C4-2B (cell line): ENCODE data around the gene WDR3.

ENCODE experiments used
- H3K27ac ChIP-seq: fragments of 450-650 bp; 2 replicates; pipeline ENCODE4 v1.5.1; 2017
- CTCF ChIP-seq: fragments of 450-650 bp; conservative IDR thresholded peaks from 2 replicates; pipeline ENCODE4 v1.5.1; 2017; ENCODE audit warnings: mild to moderate bottlenecking
- ZFX ChIP-seq: fragments of 450-650 bp; IDR thresholded peaks from 2 replicates; pipeline ENCODE4 v1.6.1; 2017

The WDR3 gene

GRCh38 chr1:117933769-117934168 is 4.2 kb downstream of the WDR3 start:
- no peak for TF ChIP-seq ZFX
- no peak overlapping the region for H3K27ac ChIP-seq

- TF ChIP-seq CTCF (no peak), ZFX (no peak)
- H3K27ac ChIP-seq: no peak overlapping the region
These were observed 12.8 kb downstream of the WDR3 start for GRCh38 chr1:117942293-117942692.

DNA sequence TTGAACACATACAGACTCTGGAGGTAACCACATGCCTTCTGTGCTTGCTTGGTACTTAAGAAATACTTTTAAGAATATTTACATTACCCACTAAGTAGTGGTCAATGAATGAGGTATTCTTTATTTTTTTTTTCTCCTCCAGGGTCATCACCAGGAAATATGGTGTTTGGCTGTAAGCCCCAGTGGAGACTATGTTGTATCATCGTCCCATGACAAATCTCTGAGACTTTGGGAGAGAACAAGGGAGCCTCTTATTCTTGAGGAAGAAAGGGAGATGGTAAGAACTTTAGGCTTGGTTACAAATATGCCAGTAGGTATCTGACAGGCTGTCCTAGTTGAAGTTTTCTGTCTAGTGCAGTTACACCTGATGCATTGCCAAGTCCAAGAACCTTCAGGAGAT is 22.8 kb downstream of the WDR3 start:
- TF ChIP-seq CTCF (no peak), ZFX (no peak)
- H3K27ac ChIP-seq: no peak overlapping the region

- no peak for TF ChIP-seq ZFX
- no peak for TF ChIP-seq CTCF
These were observed 29.8 kb downstream of the WDR3 start for GRCh38 chr1:117959364-117959763.

DNA sequence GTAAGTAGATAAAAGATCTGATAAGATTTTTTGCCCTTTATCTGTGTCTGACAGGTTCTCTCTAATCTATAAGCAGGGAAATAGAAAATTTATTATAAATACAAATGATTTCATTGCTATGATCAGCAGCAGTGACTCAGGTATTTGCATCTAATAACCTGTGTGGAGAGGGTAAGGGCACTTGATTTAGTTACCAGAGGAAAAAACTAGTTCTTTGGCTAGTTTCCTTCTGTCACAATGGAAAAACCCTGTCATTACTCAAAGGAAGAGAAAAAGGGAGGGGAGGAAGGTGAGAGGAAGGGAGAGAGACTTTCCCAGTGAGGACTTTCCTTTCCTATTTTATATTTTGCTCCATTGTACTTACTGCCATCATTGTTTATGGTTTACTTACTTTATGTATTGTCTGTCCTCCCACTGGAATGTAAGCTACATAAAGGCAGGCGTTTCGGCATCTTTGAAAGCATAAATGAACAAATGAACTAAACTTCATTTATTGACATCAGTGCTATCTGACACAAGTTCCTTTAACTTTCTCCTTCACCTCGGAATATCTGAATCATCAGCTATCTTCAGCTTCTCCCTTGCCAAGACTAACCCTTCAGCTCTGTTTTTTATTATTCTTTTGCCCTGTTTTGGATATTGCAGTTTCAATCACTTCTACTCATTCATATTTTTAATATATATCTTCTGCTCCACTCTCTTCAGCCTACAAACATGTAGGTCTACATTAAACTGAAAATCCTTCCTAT is 34.9 kb downstream of the WDR3 start:
- TF ChIP-seq ZFX (no peak), CTCF (no peak)
- H3K27ac ChIP-seq: no peak overlapping the region

More at GRCh38 chr1:117959364-117959763, 29.8 kb downstream of the WDR3 start:
- H3K27ac ChIP-seq: no peak overlapping the region

GRCh38 chr1:117967477-117967876 is 37.9 kb downstream of the WDR3 start:
- H3K27ac ChIP-seq: no peak overlapping the region; the same call in 1 of the 2 replicates
- no peak for TF ChIP-seq ZFX
- TF ChIP-seq CTCF: peak; percentile 73

DNA sequence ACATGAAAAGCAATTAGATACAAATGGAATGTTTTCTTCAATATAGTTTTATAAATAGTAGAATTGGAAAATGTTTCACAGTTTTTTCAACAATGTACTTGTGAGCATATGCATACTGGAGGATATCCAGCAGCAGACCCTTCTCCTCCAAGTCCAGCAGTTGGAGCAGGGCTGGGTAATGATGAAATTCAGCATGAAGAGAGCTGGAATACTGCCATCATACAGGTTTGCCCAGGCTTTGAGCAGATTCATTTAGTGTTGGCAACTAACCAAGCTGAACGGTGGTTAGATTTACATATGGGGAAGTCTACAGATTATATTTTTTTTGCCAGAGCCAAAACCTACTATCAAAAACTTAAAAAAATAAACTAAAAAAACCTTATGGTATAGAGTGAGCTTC is 38.3 kb downstream of the WDR3 start:
- no peak overlapping the region; the same call in 1 of the 2 replicates for H3K27ac ChIP-seq
- TF ChIP-seq ZFX (no peak), CTCF (no peak)

DNA sequence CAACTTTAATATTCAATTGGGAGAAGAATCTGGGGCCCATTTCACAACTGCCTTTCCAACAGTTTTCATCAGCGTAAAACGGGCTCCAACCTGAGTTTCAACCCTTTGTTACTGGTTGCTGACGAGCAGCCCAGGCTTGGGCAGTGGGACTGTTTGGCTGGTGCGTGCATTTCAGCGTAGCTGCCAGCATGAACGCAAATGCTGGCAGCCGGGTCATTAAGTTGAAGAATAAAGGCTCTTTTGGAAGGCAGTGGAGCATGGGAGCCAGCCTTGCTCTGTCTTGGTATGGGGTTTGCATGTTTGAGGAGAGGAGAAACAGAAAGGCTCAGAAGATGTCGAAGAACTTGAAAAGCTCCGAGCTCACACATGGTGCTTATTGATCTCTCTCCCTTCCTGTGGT is 40.7 kb downstream of the WDR3 start:
- TF ChIP-seq CTCF (no peak), ZFX (no peak)
- H3K27ac ChIP-seq: no peak overlapping the region
